K562 (cell line): Measurements from ENCODE around the gene C12orf60. TPM values are rescaled to one million over a fixed set of nuclear protein-coding genes. Genes with fewer than 3 reads are reported as not detected.
A peak's percentile ranks its signal among the peaks of the same experiment; 100 is the strongest.

Experiments used
- ATAC-seq: fragments of 200-7000 bp; cut with Tn5 transposase; 3 replicates; pipeline ENCODE4 v1.9.1; 2020; ENCODE audit warnings: moderate library complexity
- BruUV-seq: library from RNA; stranded (reverse); fragments of 400-500 nt; replicated peaks from 2 replicates; lab custom pipeline; 2021; lab: Mats Ljungman, UMichigan
- CTCF ChIA-PET: fragments of 300-600 bp; formaldehyde crosslinking; extraction: SDS; loops from one replicate; lab custom pipeline; 2021; ENCODE audit warnings: low intra/inter-chr PET ratio; lab: Yijun Ruan, JAX
- POLR2A ChIA-PET: fragments of 300-600, 350-650 bp; sonication (Branson Sonifier 250); formaldehyde crosslinking; extraction: SDS; loops from one replicate; lab custom pipeline; 2021; ENCODE audit warnings: antibody characterized with exemption, inconsistent platforms; lab: Yijun Ruan, JAX
- DNase-seq, 4 experiments: peaks; one replicate each; pipeline versions ENCODE4 v3.0.0 to v3.0.0-alpha.2; 2011 to 2018; ENCODE audit warnings: low spot score in 3 of 4, mixed read lengths in 3 of 4; ENCODE audit errors: extremely low read depth in 1 of 4
- FAIRE-seq: peaks from 2 replicates; lab custom pipeline; 2011; peaks lifted over from hg19 to GRCh38; lab: Jason Lieb, UNC
- H2AFZ ChIP-seq: 2 replicates; pipeline ENCODE4 v1.6.0; 2011; ENCODE audit warnings: low read depth, low read length, control low read depth, inconsistent platforms
- H3K27ac ChIP-seq: fragments of 200-600 bp; 3 replicates; pipeline ENCODE4 v1.8.0; 2011; ENCODE audit warnings: low read depth, mild to moderate bottlenecking, control low read depth, inconsistent platforms, low read length, moderate library complexity, mixed read lengths; ENCODE audit errors: extremely low read depth
- H3K27me3 ChIP-seq, 2 experiments: fragments of 300-600 bp in 1 of 2; 2 replicates in 1 of 2; 3 replicates in 1 of 2; pipeline versions ENCODE4 v1.6.0 to v1.8.0; 2011; ENCODE audit warnings: inconsistent platforms in 2 of 2, low read length in 2 of 2, mild to moderate bottlenecking in 1 of 2, mixed read lengths in 1 of 2, moderate library complexity in 1 of 2; ENCODE audit not compliant: control insufficient read depth in 2 of 2, insufficient read depth in 2 of 2
- H3K36me3 ChIP-seq: fragments of 300-600 bp; 3 replicates; pipeline ENCODE4 v1.8.0; 2011; ENCODE audit warnings: mild to moderate bottlenecking, low read length, inconsistent platforms; ENCODE audit not compliant: control insufficient read depth, insufficient read depth
- H3K4me1 ChIP-seq, 2 experiments: fragments of 200-600 bp in 1 of 2; replicated peaks in 1 of 2; 2 replicates in 1 of 2; 3 replicates in 1 of 2; pipeline versions ENCODE4 v1.5.1 to v1.8.0; 2011; ENCODE audit warnings: inconsistent platforms in 2 of 2, low read length in 2 of 2, mild to moderate bottlenecking in 1 of 2, mixed read lengths in 1 of 2, moderate library complexity in 1 of 2; ENCODE audit not compliant: control insufficient read depth in 2 of 2, insufficient read depth in 2 of 2
- H3K4me2 ChIP-seq: 2 replicates; pipeline ENCODE4 v1.6.1; 2011; ENCODE audit warnings: low read length, control low read depth, inconsistent platforms, mixed read lengths; ENCODE audit not compliant: insufficient read depth
- H3K4me3 ChIP-seq: fragments of 200-600 bp; sonication (generic), shearing (Covaris generic); 2 replicates; pipeline ENCODE4 v1.5.1; 2016; ENCODE audit warnings: control low read depth, inconsistent platforms
- H3K79me2 ChIP-seq: fragments of 200-600 bp; 3 replicates; pipeline ENCODE4 v1.8.0; 2011; ENCODE audit warnings: low read length, inconsistent platforms; ENCODE audit not compliant: control insufficient read depth, insufficient read depth
- H3K9ac ChIP-seq, 2 experiments: 2 replicates each; pipeline versions ENCODE4 v1.6.0 to v1.6.1; 2011; ENCODE audit warnings: low read depth in 2 of 2, low read length in 2 of 2, control low read depth in 1 of 2, inconsistent platforms in 1 of 2, mild to moderate bottlenecking in 1 of 2, mixed read lengths in 1 of 2; ENCODE audit not compliant: insufficient read depth in 1 of 2
- H3K9me1 ChIP-seq: one replicate; pipeline ENCODE4 v1.6.0; 2011; ENCODE audit warnings: inconsistent platforms, mild to moderate bottlenecking, low read length, moderate library complexity; ENCODE audit not compliant: control insufficient read depth, insufficient read depth
- H3K9me3 ChIP-seq: replicated peaks from 2 replicates; pipeline ENCODE4 v1.5.1; 2011; ENCODE audit warnings: low read depth, low read length, inconsistent platforms; ENCODE audit not compliant: control insufficient read depth, insufficient read depth
- H4K20me1 ChIP-seq: replicated peaks from 2 replicates; pipeline ENCODE4 v1.6.1; 2011; ENCODE audit warnings: low read length, inconsistent platforms, mixed read lengths; ENCODE audit not compliant: control insufficient read depth, insufficient read depth
- CBX1 ChIP-seq: sonication (generic); IDR thresholded peaks from 2 replicates; pipeline ENCODE4 v1.6.1; 2016; ENCODE audit warnings: antibody characterized with exemption, low read depth, mild to moderate bottlenecking
- CBX5 ChIP-seq: IDR thresholded peaks from 2 replicates; pipeline ENCODE4 v1.6.1; 2014; ENCODE audit warnings: low read depth, borderline replicate concordance
- CREBBP ChIP-seq: IDR thresholded peaks from one replicate; pipeline ENCODE4 v1.6.1; 2012; ENCODE audit warnings: low read depth, mild to moderate bottlenecking, control low read depth, inconsistent platforms, low read length
- CTCF ChIP-seq, 3 experiments: IDR thresholded peaks in 2 of 3; conservative IDR thresholded peaks in 1 of 3; 2 replicates each; pipeline ENCODE4 v1.5.1; 2011 to 2012; ENCODE audit warnings: low read length in 3 of 3, mild to moderate bottlenecking in 3 of 3, control low read depth in 2 of 3, improper control_type of control experiment in 1 of 3, inconsistent platforms in 1 of 3, low read depth in 1 of 3, mixed read lengths in 1 of 3, moderate library complexity in 1 of 3; ENCODE audit not compliant: insufficient read depth in 2 of 3
- HES1 ChIP-seq: fragments of 450-650 bp; IDR thresholded peaks from 2 replicates; pipeline ENCODE4 v1.6.1; 2016; ENCODE audit warnings: low read depth, mild to moderate bottlenecking, moderate library complexity
- HIVEP1 ChIP-seq: fragments of 250-450 bp; sonication (Bioruptor Pico); IDR thresholded peaks from 2 replicates; pipeline ENCODE4 v1.4.0; 2020; ENCODE audit warnings: mild to moderate bottlenecking
- MAFG ChIP-seq: fragments of 450-650 bp; conservative IDR thresholded peaks from 2 replicates; pipeline ENCODE4 v1.6.1; 2016; ENCODE audit warnings: missing genetic modification characterization, missing compliant biosample characterization
- RNF219 ChIP-seq: fragments of 250-450 bp; sonication (Bioruptor Pico); IDR thresholded peaks from 2 replicates; pipeline ENCODE4 v1.5.0; 2022; ENCODE audit warnings: mild to moderate bottlenecking
- TAF7 ChIP-seq: fragments of 450-650 bp; IDR thresholded peaks from 2 replicates; pipeline ENCODE4 v1.6.1; 2016; ENCODE audit warnings: missing genetic modification characterization, missing compliant biosample characterization
- ZFP36 ChIP-seq: fragments of 150-350 bp; IDR thresholded peaks from 2 replicates; pipeline ENCODE4 v1.6.1; 2018; ENCODE audit warnings: low read length, low read depth; ENCODE audit not compliant: partially characterized antibody
- ZNF175 ChIP-seq: fragments of 200-800 bp; sonication (Bioruptor generic); IDR thresholded peaks from 2 replicates; pipeline ENCODE4 v1.6.1; 2016; ENCODE audit warnings: low read depth, mild to moderate bottlenecking, missing genetic modification characterization, missing compliant biosample characterization
- WGBS: fragments of 100-300 bp; shearing (Covaris generic); methylation state at CpG from one replicate; pipeline ENCODE4 v1.1.6; 2016; ENCODE audit warnings: low coverage, mixed read lengths; ENCODE audit not compliant: insufficient coverage; ENCODE audit errors: missing lambda C conversion rate; 5-methylcytosine and 5-hydroxymethylcytosine counted together
- in situ Hi-C: fragments of 300-500 bp; cut with MboI; formaldehyde crosslinking; loops from 4 replicates; pipeline ENCODE4 v1.15.0; 2018; ENCODE audit warnings: inconsistent platforms, mixed read lengths
- intact Hi-C: fragments of 100-400 bp; cut with micrococcal nuclease; formaldehyde crosslinking; loops from 2 replicates; pipeline ENCODE4 v1.14.2; 2022
- polyA plus RNA-seq, 8 experiments: library from polyadenylated mRNA; depleted of rRNA in 4 of 8; stranded (reverse) in 5 of 8; unstranded in 3 of 8; fragments of >200 nt; fragmentation: Nextera tagmentation in 2 of 8; fragmentation: Illumina TruSeq in 1 of 8; extraction: Ambion mirVana in 2 of 8; extraction: Trizol in 1 of 8; gene quantifications; 2 replicates each; pipeline versions ENCODE4 v1.2.1 to v1.2.3, GENCODE V29; 2011 to 2014; ENCODE audit warnings: inconsistent platforms in 1 of 8, missing spikeins in 1 of 8
- total RNA-seq, 7 experiments: library from RNA; depleted of rRNA in 6 of 7; stranded (reverse); fragments of >200 nt in 6 of 7; fragmentation: Illumina TruSeq in 2 of 7; extraction: Trizol in 2 of 7; gene quantifications; 2 replicates each; pipeline versions ENCODE4 v1.2.1 to v1.2.3, GENCODE V29; 2011 to 2021; ENCODE audit warnings: low replicate concordance in 1 of 7

Gene C12orf60
- total and polyA plus RNA-seq, 9 of the 15 experiments (the other 6 are each of a cell fraction or from before 2014, with no cell fraction given): 0.41 to 4.4 (median 2.5) TPM

- Histone ChIP-seq H3K9ac (no peak overlapping the region), H3K9me1 (no peaks in the 10 kb centered on the region), H3K27me3 (no peaks in the 10 kb centered on the region), H4K20me1 (no peaks in the 10 kb centered on the region), H3K4me1 (peaks cover 0 to 3% of the 10 kb centered on the region in 2 experiments; a peak in 1 of 5 replicates), H3K36me3 (no peaks in the 10 kb centered on the region), H3K79me2 (no peaks in the 10 kb centered on the region), H3K9me3 (no peaks in the 10 kb centered on the region), H2AFZ (no peak overlapping the region), H3K4me2 (no peak overlapping the region), H3K27ac (no peak overlapping the region), H3K4me3 (no peak overlapping the region)
- no TSS peak for BruUV-seq
- intact Hi-C loops: no loop called here
- POLR2A ChIA-PET: no interaction called here
- in situ Hi-C loops: no loop called here
- CTCF ChIA-PET: no interaction called here
- DNase-seq (no peak), FAIRE-seq (no peak), ATAC-seq (no peak)
- 6% methylated on average over 2 of the region's 3 CpGs for WGBS
- TF ChIP-seq CBX5 (no peak), MAFG (tag) (0 out of 2 replicates have a peak, but pooled peaks have one; percentile 12)
These were observed 65.5 kb downstream of the C12orf60 start for GRCh38 chr12:14868916-14869506.

- H3K9ac ChIP-seq: no peak overlapping the region
- ChIA-PET CTCF (no interaction called here), POLR2A (interaction anchor here (0.7 kb wide), 1 partner anchor 16 kb away, joined by 3 read pairs; no protein-coding TSS in a partner anchor)
- no peaks in the 10 kb centered on the region for H3K9me1 ChIP-seq
- no peak overlapping the region for H3K27ac ChIP-seq
- no peaks in the 10 kb centered on the region for H3K79me2 ChIP-seq
- WGBS: 0% methylated on average over 1 of the region's 1 CpG
- H3K4me1 ChIP-seq: peaks cover 0 to 3% of the 10 kb centered on the region in 2 experiments; a peak in 1 of 5 replicates
- no peaks in the 10 kb centered on the region for H3K36me3 ChIP-seq
- no peaks in the 10 kb centered on the region for H3K9me3 ChIP-seq
- no peak for DNase-seq
- FAIRE-seq: no peak
- in situ Hi-C loops: no loop called here
- no peak for ATAC-seq
- no peak overlapping the region for H3K4me3 ChIP-seq
- BruUV-seq: no TSS peak
- no peak overlapping the region for H2AFZ ChIP-seq
- intact Hi-C loops: no loop called here
- no peaks in the 10 kb centered on the region for H4K20me1 ChIP-seq
- H3K27me3 ChIP-seq: no peaks in the 10 kb centered on the region
- no peak overlapping the region for H3K4me2 ChIP-seq
- TF ChIP-seq CTCF (IDR thresholded peaks at IDR 0.05 in 2 of 3, conservative IDR thresholded peaks at IDR 0.05 in 1 of 3; ENCODE audit: insufficient read depth in 2 of 3, low read depth in 1 of 3, low read length in 3 of 3) (no peak), HIVEP1 (CRISPR knock-in tag) (no peak), CBX1 (no peak), ZNF175 (no peak), RNF219 (no peak), HES1 (no peak), ZFP36 (no peak), CREBBP (no peak), TAF7 (tag) (no peak)
These were observed 67.8 kb downstream of the C12orf60 start for GRCh38 chr12:14871247-14871646.
